GM18909 (cell line): ENCODE measurements around the gene NALCN.

Source experiments
- ATAC-seq: cut with Tn5 transposase; IDR thresholded peaks from one replicate; pipeline ENCODE4 v1.9.1; 2021; ENCODE audit warnings: mild to moderate bottlenecking; ENCODE audit not compliant: unreplicated experiment, poor library complexity

The NALCN gene

GRCh38 chr13:101417043-101417406 is 717 bp upstream of the NALCN start:
- ATAC-seq = no peak

DNA sequence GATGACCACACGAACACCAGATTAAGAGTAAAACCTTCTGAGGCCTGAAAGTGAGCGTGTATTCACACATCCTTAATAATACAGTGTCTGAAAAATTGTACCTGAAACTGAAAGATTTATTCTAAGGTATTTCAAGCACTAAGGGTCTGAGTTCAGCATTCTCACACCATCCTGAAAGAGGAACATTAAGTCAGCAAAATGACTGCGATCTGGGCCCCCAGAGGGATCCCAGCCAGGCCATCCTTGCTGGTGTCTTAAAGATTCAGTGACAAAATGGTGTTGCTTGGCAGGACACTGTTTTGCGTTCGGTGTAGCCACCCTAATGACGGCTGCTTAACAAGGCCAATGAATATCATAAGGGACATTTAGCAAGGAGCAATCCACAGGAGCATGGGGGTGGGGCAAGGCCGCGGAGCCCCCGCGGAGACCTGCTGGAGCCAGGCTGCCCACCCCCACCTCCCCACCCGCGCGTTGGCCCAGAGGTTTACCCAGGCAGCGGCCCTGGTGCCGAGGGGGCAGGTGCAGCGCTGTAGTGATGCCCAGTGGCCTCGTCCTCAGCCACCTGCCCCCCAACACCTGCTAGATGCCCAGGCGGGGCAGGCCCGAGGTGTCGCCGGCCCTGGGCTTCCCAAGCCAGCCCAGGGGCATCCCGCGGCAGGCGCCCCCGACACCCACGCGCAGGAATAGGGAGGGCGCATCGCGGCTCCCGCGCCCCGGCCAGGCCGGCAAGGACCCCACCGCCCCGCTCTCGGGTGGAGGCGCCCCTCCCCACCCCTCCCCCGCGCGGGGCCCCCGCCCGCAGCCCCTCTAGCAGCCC is 742 bp downstream of the NALCN start:
- ATAC-seq = no peak

GRCh38 chr13:101412076-101412475 is 4.2 kb downstream of the NALCN start:
- no peak for ATAC-seq

DNA sequence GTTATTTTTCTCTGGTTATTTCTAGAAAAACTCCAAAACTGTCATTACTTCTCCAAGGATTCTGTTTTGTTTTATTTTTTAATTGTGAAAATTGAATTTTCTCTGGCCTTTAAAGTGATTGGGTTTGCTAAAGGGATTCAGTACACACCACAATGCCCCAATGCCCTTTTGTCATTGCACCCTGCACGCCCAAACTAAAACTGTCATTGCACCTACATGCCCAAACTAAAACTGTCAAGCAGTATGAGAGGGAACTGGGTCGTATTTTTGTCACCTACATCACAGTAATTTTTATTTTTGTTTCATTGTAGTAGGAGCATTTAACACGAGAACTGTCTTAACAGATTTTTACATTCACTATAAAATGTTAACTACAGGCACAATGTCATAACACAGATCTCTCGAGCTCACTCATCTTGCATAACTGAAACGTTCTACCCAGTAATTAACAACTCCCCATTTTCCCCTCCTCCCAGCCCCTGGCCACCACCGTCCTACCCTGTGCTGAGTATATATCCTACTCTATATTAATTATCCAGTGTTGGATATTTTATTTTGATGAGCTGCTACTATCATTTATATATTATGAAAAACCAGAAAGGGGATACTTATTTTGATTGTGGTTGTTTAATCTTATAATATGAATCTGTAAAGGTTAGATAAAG is 7.2 kb downstream of the NALCN start:
- no peak for ATAC-seq

GRCh38 chr13:101408154-101408553 is 8.2 kb downstream of the NALCN start:
- ATAC-seq = no peak

GRCh38 chr13:101406791-101407190 is 9.5 kb downstream of the NALCN start:
- no peak for ATAC-seq

GRCh38 chr13:101401196-101401595 is 15.1 kb downstream of the NALCN start:
- ATAC-seq = no peak

DNA sequence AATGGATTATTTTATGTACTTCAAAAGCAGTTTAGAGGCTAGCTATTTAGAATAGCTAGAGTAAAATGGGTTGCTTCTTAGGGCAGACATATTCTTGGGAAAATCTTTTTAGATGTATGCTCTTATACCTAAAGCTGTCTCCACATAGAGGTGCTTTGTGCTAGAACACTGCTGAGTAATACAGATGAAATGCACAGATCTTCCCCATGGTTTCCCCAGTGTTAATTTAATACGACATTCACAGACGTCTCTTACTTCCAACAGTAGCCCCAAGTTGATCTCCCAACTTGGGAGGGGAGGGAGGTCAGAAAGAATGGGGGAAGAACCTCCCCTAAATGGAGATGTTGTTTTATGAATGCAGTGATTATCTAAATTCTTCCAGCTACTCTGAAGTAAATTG is 16.9 kb downstream of the NALCN start:
- ATAC-seq = no peak

GRCh38 chr13:101398920-101399319 is 17.4 kb downstream of the NALCN start:
- no peak for ATAC-seq

DNA sequence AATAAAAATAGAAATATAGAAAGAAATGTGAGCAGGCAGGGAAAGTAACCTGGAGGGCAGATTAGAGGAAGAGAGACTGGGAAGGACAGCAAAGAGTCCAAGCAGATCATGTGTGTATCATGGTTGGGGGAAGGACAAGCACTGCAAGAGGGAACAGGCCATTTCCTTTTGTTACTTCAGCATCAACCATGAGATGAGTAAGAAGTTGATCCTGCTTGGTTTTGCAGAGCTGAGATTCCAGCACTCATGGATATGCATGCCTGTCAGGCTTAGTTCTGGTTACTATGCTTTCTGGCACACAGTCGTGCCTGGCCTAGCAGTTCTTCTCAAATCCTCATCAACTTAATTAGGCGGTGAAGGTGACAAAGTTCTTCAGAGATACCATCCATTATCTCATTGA is 18.1 kb downstream of the NALCN start:
- ATAC-seq = no peak

DNA sequence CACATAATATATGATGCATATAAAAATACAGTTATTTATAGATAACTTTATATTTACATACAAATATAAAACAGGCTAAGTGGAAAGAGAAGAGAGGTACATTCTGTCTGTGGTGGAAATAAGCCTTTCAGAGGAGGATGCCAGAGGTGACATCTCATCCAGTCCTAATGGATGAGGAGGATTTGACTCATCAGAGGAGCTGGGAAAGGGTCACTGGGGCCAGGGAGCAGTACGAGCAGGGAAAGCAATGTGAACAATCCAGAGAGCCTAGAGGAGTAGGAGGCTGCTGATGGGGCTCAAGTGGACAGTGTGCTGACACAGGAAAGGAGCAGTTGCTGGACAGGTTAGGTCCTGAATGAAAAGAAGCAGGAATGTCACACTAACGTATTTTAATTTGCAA is 18.6 kb downstream of the NALCN start:
- ATAC-seq = no peak

DNA sequence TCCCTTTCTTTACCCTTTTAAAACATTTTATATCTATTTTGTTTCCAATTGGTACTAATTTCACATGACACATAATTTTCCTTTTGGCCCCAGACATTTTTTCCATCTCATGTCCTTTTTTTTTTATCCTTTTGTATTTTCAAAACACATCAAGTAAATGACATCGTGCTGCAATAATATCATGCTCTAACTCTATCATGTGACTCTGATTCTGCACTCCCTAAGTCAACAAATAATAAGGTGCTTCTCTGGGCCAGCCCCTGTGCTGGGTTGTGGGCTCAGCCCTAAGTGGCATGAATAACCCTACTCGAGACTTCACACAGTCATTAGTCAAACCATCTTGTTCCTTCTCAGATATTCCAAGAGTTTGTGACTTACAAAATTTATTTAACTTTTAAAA is 21.7 kb downstream of the NALCN start:
- no peak for ATAC-seq

- no peak for ATAC-seq
Measured at GRCh38 chr13:101393140-101393539, 23.2 kb downstream of the NALCN start.

DNA sequence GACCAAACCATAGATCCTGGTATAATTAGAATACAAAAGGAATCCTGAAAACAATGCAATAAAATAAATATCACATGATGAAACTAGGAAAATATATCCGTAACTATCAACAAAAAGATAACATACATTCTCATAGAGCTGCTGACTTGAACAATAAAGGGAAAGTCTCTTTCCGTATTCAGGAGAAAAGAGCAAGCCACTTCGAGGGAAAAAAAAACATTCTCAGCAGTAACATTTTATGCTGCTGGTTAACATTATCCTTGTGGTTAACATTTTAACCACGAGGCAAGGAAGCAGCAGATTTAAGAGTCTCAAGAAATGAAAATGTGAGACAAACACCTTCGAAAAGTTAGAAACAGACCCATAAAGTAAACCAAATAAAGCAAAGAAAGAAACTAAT is 25.8 kb downstream of the NALCN start:
- ATAC-seq = no peak

- no peak for ATAC-seq
Measured at GRCh38 chr13:101384929-101385328, 31.4 kb downstream of the NALCN start.

GRCh38 chr13:101383595-101383994 is 32.7 kb downstream of the NALCN start:
- ATAC-seq = no peak

- no peak for ATAC-seq
Measured at GRCh38 chr13:101382701-101383100, 33.6 kb downstream of the NALCN start.

DNA sequence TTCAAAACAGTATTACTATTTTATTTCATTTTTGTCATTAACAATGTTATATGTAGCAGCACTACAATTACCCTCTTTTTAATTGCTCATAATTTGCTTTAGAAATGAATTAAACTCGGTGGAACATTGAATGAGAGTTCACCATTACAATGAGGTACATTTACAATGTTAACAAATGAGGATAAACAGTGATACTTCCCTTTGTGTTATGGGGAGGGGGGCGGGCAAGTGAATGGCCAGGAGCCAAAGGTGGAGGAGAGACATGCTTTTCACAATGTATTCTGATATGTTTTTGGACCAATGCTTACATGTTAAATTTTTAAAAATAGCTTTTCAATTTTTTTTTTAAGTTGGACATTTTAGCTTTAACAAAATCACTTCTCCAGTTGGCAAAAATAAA is 34.2 kb downstream of the NALCN start:
- no peak for ATAC-seq

DNA sequence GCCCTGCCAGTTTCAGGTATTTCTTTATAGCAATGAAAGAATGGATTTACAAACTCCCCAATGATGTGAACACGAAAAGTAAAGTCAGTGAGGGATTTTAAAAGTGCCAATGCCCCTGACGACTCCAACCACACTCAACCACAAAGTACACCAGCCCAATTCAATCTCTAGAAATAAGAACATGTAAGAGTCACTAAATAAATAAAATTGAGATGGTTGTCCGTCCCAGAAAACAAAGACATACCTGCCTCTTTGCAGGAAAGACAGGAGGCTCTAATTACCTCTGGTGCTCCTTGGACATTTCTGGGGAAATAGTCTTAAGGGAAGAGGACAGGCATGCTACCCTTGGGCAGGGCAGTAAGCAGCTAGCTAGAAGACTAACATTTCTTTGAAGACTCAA is 55.8 kb downstream of the NALCN start:
- no peak for ATAC-seq

GRCh38 chr13:101354895-101355294 is 61.4 kb downstream of the NALCN start:
- no peak for ATAC-seq

GRCh38 chr13:101346942-101347728 is 69.2 kb downstream of the NALCN start:
- ATAC-seq = no peak
